H54 (cell line): Measurements from ENCODE around the gene AKT1S1.

Experiments used
- DNase-seq: peaks from one replicate; pipeline ENCODE4 v3.0.0; 2011; ENCODE audit warnings: low spot score, mixed read lengths; ENCODE audit not compliant: insufficient read length
- FAIRE-seq: peaks from 3 replicates; lab custom pipeline; 2011; peaks lifted over from hg19 to GRCh38; lab: Jason Lieb, UNC
- POLR2A ChIP-seq: IDR thresholded peaks from 2 replicates; pipeline ENCODE4 v1.6.1; 2011; ENCODE audit warnings: low read depth, mild to moderate bottlenecking, low read length

Gene AKT1S1

DNA sequence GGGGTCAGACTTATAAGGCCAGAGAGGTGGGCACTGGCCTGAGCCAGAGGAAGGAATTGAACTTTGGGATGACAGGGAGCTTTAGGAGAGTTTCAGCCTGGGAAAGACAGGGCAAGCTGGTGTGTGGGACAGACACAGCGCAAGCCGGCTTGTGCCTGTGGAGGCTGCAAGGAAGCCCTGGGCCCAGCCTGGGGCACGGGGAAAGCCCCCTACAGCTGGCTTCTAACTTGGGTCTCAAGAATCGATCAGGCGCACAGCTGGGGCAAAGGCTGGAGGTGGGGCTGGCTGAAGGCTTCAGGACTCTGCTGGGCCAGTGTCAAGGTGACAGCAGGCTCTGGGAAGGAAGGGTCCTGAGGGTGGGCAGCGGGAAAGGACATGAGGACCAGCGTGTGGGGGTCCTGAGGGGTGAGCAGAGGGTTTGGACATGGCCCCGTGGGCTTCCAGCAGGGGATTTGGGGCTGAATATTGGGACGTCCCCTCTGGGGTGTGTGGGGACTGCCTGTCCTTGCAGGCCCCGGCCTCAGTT lies 23.2 kb downstream of the AKT1S1 start:
- FAIRE-seq (no peak), DNase-seq (no peak)
- TF ChIP-seq POLR2A, result no peak

DNA sequence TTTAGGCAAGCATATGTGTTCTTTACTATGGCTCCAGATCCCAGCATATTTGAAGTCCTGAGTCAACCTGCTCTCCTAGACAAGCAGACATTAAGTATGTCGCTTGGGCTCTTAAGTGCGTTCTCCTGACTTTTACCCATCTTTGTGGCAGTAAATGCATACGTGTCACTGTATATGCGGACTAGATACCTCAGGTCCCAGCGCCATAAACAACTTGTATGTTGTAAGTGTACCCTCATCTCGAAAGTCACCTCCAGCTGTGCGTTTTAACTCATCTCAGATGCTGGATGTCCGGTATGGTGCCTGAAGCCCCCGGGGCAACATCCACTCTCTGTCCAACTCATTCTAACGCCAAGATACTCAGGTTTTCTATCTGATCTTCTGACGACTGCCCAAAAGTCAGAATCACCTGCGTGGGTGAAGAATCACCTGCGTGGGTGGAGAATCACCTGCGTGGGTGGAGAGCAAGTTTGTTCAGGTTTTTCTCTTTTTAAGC lies 24.5 kb downstream of the AKT1S1 start:
- DNase-seq (no peak), FAIRE-seq (no peak)
- no peak for TF ChIP-seq POLR2A

DNA sequence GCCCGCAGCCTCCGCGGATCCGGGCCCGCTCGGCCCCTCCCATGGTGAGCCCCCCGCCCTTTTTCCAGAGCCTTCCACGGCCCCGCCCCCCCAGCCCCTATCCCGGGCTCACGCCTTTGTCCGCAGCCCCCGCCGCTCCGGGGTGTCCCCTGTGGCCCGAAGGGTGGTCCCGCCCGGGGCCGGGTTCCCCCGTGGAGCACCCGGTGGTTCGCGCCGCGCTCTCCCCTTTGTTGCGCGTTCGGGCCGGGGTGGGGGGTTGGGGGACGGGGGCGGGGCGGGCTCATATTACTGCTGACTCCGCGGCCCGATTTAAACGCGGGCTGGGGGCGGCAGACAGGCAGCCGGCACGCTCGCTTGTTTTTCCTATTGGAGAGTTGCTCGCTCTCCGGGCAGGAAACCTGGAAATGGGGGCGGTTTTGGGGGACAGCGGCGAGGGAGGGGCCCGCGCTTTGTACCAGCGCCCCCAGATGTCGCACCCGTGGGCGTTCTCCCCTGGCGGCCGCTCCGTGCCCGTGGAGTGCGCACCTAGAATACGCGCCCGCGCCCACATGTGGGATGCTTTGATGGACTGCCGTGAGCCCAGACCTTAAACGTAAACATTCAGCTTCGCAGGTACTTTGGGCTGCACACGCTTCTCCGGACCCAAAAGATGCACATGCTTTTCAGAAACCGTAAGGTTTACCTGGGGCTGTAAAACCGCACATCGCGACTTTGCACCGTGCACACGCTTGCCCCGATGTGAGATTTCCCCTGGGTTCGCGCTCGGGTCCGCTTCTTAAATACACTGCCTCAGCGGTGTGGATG lies 25.5 kb downstream of the AKT1S1 start:
- no peak for FAIRE-seq
- no peak for TF ChIP-seq POLR2A
- DNase-seq, result no peak

DNA sequence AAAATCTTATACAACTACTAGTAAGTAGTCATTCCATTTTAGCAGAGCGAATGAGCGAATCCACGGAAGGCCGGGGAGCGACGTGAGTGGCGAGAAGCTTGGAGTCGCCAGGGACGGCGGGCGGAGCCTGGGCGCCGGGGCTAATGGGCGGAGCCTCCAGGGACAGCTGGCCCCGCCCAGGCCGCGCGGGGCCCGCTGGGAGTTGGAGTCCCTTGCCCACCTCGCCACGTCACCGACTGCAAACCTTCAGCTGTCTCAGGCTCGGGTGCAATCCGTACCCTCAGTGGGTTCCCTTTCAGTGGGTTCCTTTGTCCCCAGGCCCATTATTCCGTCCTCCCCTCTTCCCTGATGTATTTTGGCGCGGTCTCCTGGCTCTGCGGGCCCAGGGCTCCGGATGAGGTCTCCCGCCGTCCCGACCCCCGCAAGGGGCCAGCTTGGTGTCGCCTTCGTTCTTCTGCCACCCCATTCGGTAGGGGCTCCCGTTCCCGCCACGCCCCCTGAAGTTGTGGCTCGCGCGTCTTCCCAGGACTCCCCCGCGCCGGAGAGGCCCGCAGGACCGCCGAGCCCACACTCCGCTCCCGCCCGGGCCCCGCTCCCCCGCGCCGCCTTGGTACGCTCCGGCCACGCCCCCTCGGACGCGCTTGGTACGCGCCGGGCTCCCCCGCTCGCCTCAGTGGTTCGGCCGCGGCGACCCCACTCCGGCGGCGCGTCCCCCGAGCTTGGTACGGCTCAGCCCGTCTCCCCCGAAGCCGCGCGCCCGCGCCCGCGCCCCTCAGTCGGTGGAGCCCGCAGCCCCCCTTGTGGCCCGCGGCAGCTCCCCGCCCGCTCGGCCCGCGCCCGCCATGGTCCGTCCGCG lies 26.4 kb downstream of the AKT1S1 start, which contains the start of gene PTOV1:
TSS of gene PTOV1 (plus strand) at position 673 of the 856 bp plus-strand sequence.
- no peak for FAIRE-seq
- TF ChIP-seq POLR2A, result peak; percentile 76
- peak; percentile 97 for DNase-seq

DNA sequence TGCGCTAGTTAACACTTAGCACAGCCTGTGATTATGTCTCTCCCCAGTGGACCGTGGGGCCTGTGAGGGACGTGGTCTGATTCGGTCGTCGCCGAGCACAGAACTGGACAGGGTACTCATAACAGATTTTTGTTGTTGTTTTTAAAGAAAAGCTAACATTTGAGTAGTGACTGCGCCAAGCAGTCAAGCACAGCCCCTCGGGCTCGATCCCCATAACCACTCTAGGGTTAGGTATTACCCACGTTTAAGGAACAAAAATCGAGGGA lies 27.0 kb downstream of the AKT1S1 start:
- DNase-seq (no peak), FAIRE-seq (no peak)
- no peak for TF ChIP-seq POLR2A

DNA sequence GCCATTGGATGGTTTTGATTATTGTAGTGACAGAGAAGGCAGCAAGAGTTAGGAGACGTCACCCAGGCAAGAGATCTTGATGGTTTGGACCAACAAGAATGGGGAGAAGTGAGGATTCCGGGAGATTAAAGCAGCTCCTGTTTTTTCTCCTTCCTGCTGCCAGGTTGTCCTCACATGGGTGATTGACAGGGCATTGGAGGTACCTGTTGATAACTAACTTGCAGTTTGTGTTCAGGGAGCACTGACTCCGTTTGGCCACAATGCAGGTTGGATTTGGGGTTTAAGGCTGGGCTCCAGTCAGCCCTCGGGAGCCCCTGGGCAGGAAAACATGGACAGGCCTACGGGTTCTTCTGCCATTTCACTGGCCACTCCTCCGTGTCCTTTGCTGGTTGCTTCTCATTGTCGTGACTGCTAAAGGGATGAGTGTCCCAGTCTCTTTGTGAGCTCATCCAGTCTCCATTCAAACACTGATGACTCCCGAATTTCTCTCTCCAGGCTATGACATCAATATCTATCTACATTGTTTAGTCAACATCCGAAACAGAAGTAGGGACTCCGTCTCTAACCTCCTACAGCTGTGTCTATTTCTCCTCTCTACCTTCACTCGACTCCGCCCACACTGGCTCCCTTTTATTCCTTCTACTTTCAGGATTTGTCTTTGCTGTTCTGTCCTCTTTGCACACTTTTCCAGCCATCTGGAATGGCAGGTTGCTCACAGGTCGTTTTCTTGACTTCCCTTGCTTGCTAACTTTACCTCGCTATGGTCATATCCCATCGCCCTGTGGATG lies 27.5 kb downstream of the AKT1S1 start:
- TF ChIP-seq POLR2A, result no peak
- no peak for DNase-seq

DNA sequence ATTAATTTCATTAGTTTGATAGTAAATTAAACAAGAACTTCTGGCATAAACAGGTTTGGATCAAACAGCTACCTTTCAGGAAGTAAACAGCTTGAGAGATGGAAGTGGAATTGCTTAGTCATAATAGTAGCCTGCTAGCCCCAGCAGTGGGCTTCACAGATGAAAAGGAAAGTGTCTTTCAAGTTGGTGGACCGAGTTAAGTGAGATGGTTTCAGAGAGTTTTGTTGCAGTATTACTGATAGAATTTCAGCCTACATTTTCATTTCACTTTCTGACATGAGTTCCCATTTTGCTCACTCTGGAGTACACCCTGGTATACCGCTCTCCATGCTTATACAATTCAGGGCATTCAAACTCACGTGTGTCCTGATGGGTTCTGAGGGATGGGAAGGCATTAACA lies 28.2 kb downstream of the AKT1S1 start:
- DNase-seq (no peak), FAIRE-seq (no peak)
- no peak for TF ChIP-seq POLR2A

More for the DNA sequence above, 27.5 kb downstream of the AKT1S1 start:
- FAIRE-seq, result no peak

DNA sequence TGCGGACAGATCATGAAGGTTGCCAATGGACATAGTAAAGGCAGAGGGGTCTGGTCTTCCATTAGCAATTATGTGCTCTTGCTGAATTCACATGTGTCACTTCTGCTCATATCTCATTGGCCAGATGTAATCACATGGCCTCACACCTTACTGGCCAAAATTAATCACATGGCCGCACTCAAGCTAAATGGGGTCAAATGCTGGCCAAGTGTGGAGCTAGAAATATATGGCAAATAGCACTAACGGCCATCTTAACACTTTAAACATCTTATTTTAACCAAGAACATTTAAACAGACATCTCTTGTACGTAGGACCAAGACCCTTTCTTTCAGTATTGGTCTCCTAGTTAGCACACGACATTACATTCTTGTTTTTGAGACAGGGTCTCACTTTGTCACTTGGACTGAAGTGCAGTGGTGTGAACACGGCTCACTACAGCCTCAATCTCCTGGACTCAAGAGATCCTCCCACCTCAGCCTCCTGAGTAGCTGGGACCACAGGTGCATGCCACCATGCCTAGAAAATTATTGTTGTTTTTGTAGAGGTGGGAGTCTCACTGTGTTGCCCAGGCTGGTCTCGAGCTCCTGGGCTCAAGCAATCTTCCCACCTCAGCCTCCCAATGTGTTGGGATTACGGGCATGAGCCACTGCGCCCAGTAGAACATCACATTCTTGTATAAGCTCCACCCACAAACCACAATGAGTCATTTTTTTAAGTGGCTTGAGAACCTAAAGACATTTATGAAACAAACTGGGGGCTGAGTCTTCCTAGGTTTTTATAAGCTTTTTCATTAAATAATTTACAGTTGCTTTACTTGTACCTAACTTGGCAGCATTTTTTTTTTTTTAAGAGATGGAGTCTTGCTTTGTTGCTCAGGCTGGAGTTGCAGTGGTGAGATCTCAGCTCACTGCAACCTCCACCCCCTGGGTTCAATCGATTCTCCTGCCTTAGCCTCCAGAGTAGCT lies 29.1 kb downstream of the AKT1S1 start:
- DNase-seq, result peak; percentile 90
- no peak for TF ChIP-seq POLR2A
- no peak for FAIRE-seq

DNA sequence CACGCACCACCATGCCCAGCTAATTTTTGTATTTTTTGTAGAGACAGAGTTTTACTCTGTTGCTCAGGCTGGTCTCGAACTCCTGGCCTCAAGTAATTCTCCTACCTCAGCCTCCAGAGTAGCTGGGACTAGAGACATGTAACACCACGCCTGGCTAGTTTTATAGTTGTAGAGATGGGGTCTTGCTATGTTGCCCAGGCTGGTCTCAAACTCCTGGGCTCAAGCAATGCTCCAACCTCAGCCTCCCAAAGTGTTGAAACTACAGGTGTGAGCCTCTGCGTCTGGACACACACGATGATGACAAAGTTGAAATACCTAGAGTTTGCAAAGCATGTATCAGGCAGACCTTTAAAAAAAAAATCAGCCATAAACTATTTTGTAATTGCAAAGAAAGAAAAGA lies 30.7 kb downstream of the AKT1S1 start:
- FAIRE-seq, result no peak

DNA sequence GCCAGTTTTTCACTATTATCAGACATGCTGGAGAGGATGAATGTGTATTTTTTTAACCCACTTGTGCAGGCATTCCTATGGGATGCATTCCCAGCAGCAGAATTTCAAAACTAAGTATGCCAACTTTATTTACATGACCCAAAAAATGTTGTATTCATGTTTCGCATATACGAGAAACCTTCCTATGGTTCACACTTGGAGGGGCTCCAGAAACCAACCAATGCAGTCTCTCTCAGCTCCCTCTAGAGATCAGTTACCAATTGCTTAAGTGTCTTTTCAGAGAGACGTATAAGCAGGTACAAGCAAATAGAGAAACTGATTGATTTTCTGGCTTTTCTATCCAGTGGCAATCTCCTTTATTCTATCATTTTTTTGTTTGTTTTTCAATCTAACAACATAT lies 31.7 kb downstream of the AKT1S1 start:
- FAIRE-seq, result no peak
- TF ChIP-seq POLR2A, result no peak
- DNase-seq, result no peak

More for the DNA sequence above, 30.7 kb downstream of the AKT1S1 start:
- DNase-seq, result no peak
- no peak for TF ChIP-seq POLR2A

DNA sequence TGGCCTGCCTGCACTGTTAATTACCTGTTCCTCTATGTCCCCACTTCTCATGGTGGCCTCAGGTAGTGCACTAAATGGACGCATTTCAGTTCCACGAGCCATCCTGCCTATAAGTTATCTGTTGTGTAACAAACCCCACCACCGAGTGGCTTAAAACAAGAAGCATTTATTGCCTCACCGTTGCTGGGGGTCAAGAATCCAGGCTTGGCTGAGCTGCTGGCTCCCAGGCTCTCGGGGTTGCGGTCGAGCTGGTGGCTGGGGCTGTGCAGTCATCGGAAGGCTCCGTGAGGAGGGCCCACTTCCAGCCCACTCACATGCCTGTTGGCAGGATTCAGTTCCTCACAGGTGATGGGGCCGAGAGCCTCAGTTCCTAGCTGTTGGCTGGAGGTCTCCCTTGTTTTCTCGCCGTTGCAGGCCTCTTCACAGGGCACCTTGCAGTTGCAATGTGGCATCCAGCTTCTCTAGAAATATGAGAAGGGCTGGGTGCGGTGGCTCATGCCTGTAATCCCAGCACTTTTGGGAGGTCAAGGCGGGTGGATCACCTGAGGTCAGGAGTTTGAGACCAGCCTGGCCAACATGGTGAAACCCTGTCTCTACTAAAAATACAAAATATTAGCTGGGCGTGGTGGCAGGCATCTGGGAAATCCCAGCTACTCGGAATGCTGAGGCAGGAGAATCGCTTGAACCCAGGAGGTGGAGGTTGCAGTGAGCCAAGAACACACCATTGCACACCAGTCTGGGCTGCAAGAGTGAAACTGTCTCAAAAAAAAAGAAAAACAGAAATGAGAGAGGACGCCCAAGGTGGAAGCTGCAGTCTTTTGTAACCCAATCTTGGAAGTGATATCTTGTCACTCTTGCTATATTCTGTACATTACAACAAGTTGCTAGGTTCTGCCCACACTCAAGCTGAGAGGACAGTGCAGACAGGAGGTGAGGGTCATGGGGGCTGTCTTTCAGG lies 32.7 kb downstream of the AKT1S1 start:
- no peak for TF ChIP-seq POLR2A
- FAIRE-seq, result no peak
- no peak for DNase-seq

DNA sequence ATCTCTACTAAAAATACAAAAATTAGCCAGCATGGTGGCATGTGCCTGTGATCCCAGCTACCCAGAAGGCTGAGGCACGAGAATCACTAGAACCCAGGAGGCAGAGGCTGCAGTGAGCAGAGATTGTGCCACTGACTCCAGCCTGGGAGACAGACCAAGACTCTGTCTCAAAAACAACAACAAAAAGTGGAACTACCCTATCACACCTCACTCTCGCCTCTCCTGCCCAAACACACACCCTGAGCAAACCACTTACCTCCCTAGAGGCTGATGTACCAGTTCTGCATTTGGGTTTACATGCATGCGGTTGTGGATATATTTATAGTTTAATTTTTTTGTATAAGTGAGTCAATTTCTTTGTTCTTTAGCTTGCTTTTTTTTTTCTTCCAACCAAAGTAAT lies 33.9 kb downstream of the AKT1S1 start:
- FAIRE-seq, result no peak
- TF ChIP-seq POLR2A, result no peak
- no peak for DNase-seq
